ENCODE results near the gene DOCK4.

DNA sequence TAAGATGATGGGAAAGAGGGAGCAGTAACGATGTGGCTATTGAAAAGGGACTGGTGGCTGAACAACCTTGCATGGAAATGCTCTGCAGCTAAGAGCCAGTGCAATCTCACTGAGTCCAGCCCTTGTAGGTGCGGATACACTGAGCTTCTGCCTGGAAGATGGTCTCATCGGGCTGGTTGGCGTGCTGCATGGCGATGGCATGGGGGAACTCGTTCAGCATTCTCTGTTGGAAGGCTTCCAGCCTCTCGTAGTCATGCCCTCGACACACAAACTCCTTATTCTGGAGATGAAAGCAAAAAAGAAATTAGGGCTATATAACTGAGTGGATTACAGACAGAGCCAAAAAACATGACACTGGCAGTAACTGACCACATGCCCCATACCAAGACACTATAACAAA lies 446.2 kb downstream of the DOCK4 start:
- TF ChIP-seq HNF4G (IDR thresholded peaks at IDR 0.05) (no peak), JUND (IDR thresholded peaks at IDR 0.05) (no peak), TAF1 (conservative IDR thresholded peaks at IDR 0.05) (no peak), SP1 (IDR thresholded peaks at IDR 0.05) (no peak), EGR1 (IDR thresholded peaks at IDR 0.05; ENCODE audit: low read depth in 2 of 2) (no peak), GABPA (IDR thresholded peaks at IDR 0.05 in 1 of 2, conservative IDR thresholded peaks at IDR 0.05 in 1 of 2) (no peak)
- TF ChIP-seq, protein P1, sequence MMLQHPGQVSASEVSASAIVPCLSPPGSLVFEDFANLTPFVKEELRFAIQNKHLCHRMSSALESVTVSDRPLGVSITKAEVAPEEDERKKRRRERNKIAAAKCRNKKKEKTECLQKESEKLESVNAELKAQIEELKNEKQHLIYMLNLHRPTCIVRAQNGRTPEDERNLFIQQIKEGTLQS (IDR thresholded peaks at IDR 0.05): no peak
- TF ChIP-seq, protein P2, sequence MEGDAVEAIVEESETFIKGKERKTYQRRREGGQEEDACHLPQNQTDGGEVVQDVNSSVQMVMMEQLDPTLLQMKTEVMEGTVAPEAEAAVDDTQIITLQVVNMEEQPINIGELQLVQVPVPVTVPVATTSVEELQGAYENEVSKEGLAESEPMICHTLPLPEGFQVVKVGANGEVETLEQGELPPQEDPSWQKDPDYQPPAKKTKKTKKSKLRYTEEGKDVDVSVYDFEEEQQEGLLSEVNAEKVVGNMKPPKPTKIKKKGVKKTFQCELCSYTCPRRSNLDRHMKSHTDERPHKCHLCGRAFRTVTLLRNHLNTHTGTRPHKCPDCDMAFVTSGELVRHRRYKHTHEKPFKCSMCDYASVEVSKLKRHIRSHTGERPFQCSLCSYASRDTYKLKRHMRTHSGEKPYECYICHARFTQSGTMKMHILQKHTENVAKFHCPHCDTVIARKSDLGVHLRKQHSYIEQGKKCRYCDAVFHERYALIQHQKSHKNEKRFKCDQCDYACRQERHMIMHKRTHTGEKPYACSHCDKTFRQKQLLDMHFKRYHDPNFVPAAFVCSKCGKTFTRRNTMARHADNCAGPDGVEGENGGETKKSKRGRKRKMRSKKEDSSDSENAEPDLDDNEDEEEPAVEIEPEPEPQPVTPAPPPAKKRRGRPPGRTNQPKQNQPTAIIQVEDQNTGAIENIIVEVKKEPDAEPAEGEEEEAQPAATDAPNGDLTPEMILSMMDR (IDR thresholded peaks at IDR 0.05; ENCODE audit: low read depth, low read length, missing input control): no peak
- TF ChIP-seq, protein P3, sequence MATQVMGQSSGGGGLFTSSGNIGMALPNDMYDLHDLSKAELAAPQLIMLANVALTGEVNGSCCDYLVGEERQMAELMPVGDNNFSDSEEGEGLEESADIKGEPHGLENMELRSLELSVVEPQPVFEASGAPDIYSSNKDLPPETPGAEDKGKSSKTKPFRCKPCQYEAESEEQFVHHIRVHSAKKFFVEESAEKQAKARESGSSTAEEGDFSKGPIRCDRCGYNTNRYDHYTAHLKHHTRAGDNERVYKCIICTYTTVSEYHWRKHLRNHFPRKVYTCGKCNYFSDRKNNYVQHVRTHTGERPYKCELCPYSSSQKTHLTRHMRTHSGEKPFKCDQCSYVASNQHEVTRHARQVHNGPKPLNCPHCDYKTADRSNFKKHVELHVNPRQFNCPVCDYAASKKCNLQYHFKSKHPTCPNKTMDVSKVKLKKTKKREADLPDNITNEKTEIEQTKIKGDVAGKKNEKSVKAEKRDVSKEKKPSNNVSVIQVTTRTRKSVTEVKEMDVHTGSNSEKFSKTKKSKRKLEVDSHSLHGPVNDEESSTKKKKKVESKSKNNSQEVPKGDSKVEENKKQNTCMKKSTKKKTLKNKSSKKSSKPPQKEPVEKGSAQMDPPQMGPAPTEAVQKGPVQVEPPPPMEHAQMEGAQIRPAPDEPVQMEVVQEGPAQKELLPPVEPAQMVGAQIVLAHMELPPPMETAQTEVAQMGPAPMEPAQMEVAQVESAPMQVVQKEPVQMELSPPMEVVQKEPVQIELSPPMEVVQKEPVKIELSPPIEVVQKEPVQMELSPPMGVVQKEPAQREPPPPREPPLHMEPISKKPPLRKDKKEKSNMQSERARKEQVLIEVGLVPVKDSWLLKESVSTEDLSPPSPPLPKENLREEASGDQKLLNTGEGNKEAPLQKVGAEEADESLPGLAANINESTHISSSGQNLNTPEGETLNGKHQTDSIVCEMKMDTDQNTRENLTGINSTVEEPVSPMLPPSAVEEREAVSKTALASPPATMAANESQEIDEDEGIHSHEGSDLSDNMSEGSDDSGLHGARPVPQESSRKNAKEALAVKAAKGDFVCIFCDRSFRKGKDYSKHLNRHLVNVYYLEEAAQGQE (IDR thresholded peaks at IDR 0.05): no peak
- TF ChIP-seq, protein P4, sequence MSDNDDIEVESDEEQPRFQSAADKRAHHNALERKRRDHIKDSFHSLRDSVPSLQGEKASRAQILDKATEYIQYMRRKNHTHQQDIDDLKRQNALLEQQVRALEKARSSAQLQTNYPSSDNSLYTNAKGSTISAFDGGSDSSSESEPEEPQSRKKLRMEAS (IDR thresholded peaks at IDR 0.05): no peak

Measured in liver (tissue), 3 donors.